ENCODE measurements around the gene RPP21.

DNA sequence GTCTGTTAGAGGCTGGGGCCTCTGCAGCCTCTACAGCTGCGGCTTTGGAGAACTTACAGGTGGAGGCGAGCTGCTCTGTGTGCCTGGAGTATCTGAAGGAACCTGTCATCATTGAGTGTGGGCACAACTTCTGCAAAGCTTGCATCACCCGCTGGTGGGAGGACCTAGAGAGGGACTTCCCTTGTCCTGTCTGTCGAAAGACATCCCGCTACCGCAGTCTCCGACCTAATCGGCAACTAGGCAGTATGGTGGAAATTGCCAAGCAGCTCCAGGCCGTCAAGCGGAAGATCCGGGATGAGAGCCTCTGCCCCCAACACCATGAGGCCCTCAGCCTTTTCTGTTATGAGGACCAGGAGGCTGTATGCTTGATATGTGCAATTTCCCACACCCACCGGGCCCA, 15.6 kb upstream of the RPP21 start:
- TF ChIP-seq, protein P1, sequence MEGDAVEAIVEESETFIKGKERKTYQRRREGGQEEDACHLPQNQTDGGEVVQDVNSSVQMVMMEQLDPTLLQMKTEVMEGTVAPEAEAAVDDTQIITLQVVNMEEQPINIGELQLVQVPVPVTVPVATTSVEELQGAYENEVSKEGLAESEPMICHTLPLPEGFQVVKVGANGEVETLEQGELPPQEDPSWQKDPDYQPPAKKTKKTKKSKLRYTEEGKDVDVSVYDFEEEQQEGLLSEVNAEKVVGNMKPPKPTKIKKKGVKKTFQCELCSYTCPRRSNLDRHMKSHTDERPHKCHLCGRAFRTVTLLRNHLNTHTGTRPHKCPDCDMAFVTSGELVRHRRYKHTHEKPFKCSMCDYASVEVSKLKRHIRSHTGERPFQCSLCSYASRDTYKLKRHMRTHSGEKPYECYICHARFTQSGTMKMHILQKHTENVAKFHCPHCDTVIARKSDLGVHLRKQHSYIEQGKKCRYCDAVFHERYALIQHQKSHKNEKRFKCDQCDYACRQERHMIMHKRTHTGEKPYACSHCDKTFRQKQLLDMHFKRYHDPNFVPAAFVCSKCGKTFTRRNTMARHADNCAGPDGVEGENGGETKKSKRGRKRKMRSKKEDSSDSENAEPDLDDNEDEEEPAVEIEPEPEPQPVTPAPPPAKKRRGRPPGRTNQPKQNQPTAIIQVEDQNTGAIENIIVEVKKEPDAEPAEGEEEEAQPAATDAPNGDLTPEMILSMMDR (IDR thresholded peaks at IDR 0.05), result no peak
- TF ChIP-seq POLR2A (IDR thresholded peaks at IDR 0.05), result no peak

Measured in testis (tissue), 2 donors.